HepG2 (cell line): ENCODE data around the gene CD99L2. TPM values are rescaled to one million over a fixed set of nuclear protein-coding genes. Genes with fewer than 3 reads are reported as not detected.

Experiments used
- ATAC-seq: fragments of 200-7000 bp; cut with Tn5 transposase; 3 replicates; pipeline ENCODE4 v1.9.1; 2020; ENCODE audit warnings: mild to moderate bottlenecking, moderate library complexity
- BruUV-seq: library from RNA; stranded (reverse); fragments of 400-500 nt; replicated peaks from 2 replicates; lab custom pipeline; 2021; lab: Mats Ljungman, UMichigan
- CTCF ChIA-PET: fragments of 300-600 bp; formaldehyde crosslinking; extraction: SDS; loops from one replicate; lab custom pipeline; 2021; ENCODE audit warnings: low total read pairs, inconsistent platforms, low intra/inter-chr PET ratio; lab: Yijun Ruan, JAX
- POLR2A ChIA-PET: fragments of 350-600 bp; sonication (Branson Sonifier 250); formaldehyde crosslinking; loops from one replicate; lab custom pipeline; 2020; ENCODE audit warnings: antibody characterized with exemption, inconsistent platforms; lab: Yijun Ruan, JAX
- DNase-seq: peaks from one replicate; pipeline ENCODE4 v3.0.0-alpha.2; 2015; ENCODE audit warnings: low spot score
- FAIRE-seq: peaks from 3 replicates; lab custom pipeline; 2011; peaks lifted over from hg19 to GRCh38; lab: Jason Lieb, UNC
- H2AFZ ChIP-seq: one replicate; pipeline ENCODE4 v1.6.1; 2011; ENCODE audit warnings: low read length, inconsistent platforms
- H3K27ac ChIP-seq: fragments of 300-600 bp; 3 replicates; pipeline ENCODE4 v1.8.0; 2011; ENCODE audit warnings: mixed run types, mild to moderate bottlenecking, mixed read lengths, low read length, inconsistent platforms; ENCODE audit not compliant: insufficient read depth; ENCODE audit errors: extremely low read length
- H3K27me3 ChIP-seq, 2 experiments: fragments of 200-600 bp in 1 of 2; 2 replicates in 1 of 2; 3 replicates in 1 of 2; pipeline versions ENCODE4 v1.6.0 to v1.8.0; 2011; ENCODE audit warnings: low read length in 2 of 2, mild to moderate bottlenecking in 2 of 2, moderate library complexity in 2 of 2, inconsistent platforms in 1 of 2; ENCODE audit not compliant: insufficient read depth in 2 of 2, control insufficient read depth in 1 of 2
- H3K36me3 ChIP-seq, 2 experiments: fragments of 200-600 bp in 1 of 2; replicated peaks in 1 of 2; 2 replicates in 1 of 2; 3 replicates in 1 of 2; pipeline versions ENCODE4 v1.5.1 to v1.8.0; 2011; ENCODE audit warnings: low read length in 2 of 2, inconsistent platforms in 1 of 2; ENCODE audit not compliant: insufficient read depth in 2 of 2, control insufficient read depth in 1 of 2
- H3K4me1 ChIP-seq: 2 replicates; pipeline ENCODE4 v1.5.1; 2012; ENCODE audit warnings: low read length, inconsistent platforms; ENCODE audit not compliant: insufficient read depth
- H3K4me2 ChIP-seq: 2 replicates; pipeline ENCODE4 v1.6.0; 2011; ENCODE audit warnings: low read depth, low read length, inconsistent platforms
- H3K4me3 ChIP-seq, 3 experiments: fragments of 200-600 bp in 1 of 3; sonication (generic), shearing (Covaris generic) in 1 of 3; replicated peaks in 1 of 3; 2 replicates each; pipeline ENCODE4 v1.5.1; 2011 to 2016; ENCODE audit warnings: low read length in 3 of 3, inconsistent platforms in 2 of 3, low read depth in 2 of 3, mild to moderate bottlenecking in 2 of 3, control low read depth in 1 of 3, mixed read lengths in 1 of 3; ENCODE audit not compliant: insufficient read depth in 1 of 3
- H3K79me2 ChIP-seq: one replicate; pipeline ENCODE4 v1.6.1; 2011; ENCODE audit warnings: low read length, inconsistent platforms; ENCODE audit not compliant: insufficient read depth
- H3K9ac ChIP-seq: 2 replicates; pipeline ENCODE4 v1.6.0; 2011; ENCODE audit warnings: mild to moderate bottlenecking, low read depth, low read length, inconsistent platforms; ENCODE audit not compliant: insufficient read depth
- H3K9me3 ChIP-seq: 2 replicates; pipeline ENCODE4 v1.5.1; 2012; ENCODE audit warnings: mild to moderate bottlenecking, low read length
- H4K20me1 ChIP-seq: 2 replicates; pipeline ENCODE4 v1.6.0; 2011; ENCODE audit warnings: inconsistent platforms, mild to moderate bottlenecking, low read length, moderate library complexity; ENCODE audit not compliant: insufficient read depth
- AHDC1 ChIP-seq: sonication (generic); formaldehyde crosslinking; IDR thresholded peaks from 2 replicates; pipeline ENCODE4 v1.5.1; 2020; ENCODE audit warnings: mild to moderate bottlenecking, missing genetic modification reagents, borderline replicate concordance
- NCOA1 ChIP-seq: sonication (generic); formaldehyde crosslinking; IDR thresholded peaks from 2 replicates; pipeline ENCODE4 v1.9.0; 2021; ENCODE audit warnings: missing genetic modification reagents
- ZBTB4 ChIP-seq: sonication (generic); formaldehyde crosslinking; IDR thresholded peaks from 2 replicates; pipeline ENCODE4 v1.4.0; 2020; ENCODE audit warnings: missing genetic modification reagents, mild to moderate bottlenecking, borderline replicate concordance
- ZNF160 ChIP-seq: sonication (generic); formaldehyde crosslinking; IDR thresholded peaks from 2 replicates; pipeline ENCODE4 v1.8.0; 2022; ENCODE audit warnings: mild to moderate bottlenecking, inconsistent platforms, missing genetic modification reagents
- WGBS: methylation state at CpG from one replicate; pipeline ENCODE4 v1.1.6; 2017; ENCODE audit warnings: low lambda C conversion rate; 5-methylcytosine and 5-hydroxymethylcytosine counted together
- in situ Hi-C: cut with HindIII; loops from 2 replicates; pipeline ENCODE4 v1.10.0; 2017; ENCODE audit warnings: low pct_unique_long_range_greater_than_20kb; ENCODE audit not compliant: extremely low pct_ligation_motif_present
- intact Hi-C: fragments of 100-400 bp; cut with micrococcal nuclease; formaldehyde crosslinking; loops from one replicate; pipeline ENCODE4 v1.10.0; 2022; ENCODE audit not compliant: unreplicated experiment
- polyA plus RNA-seq, 8 experiments: library from polyadenylated mRNA; depleted of rRNA in 3 of 8; stranded (reverse) in 7 of 8; unstranded in 1 of 8; fragments of >200 nt; fragmentation: Illumina TruSeq in 4 of 8; extraction: Trizol in 4 of 8; gene quantifications; 2 replicates each; pipeline versions ENCODE4 v1.2.1 to v1.2.3, GENCODE V29; 2011 to 2016; ENCODE audit warnings: low read depth in 4 of 8, missing spikeins in 1 of 8, mixed read lengths in 1 of 8; ENCODE audit not compliant: insufficient read depth in 1 of 8
- total RNA-seq, 5 experiments: library from RNA; depleted of rRNA; stranded (reverse); fragments of >200 nt; fragmentation: Illumina TruSeq; extraction: Trizol; gene quantifications; 2 replicates each; pipeline ENCODE4 v1.2.3, GENCODE V29; 2016; ENCODE audit warnings: low read depth in 1 of 5

CD99L2 gene
- total and polyA plus RNA-seq, 2 of the 13 experiments (the other 11 are each of a cell fraction or from before 2014, with no cell fraction given), result 6.9 to 7.6 TPM

- no peak for TF ChIP-seq AHDC1 (CRISPR knock-in tag)
- TF ChIP-seq NCOA1 (CRISPR knock-in tag), result no peak
Measured at GRCh38 chrX:150857453-150857852, 41.0 kb downstream of the CD99L2 start (continued).

- H3K4me1 ChIP-seq, result no peaks in the 10 kb centered on the region
- no peaks in the 10 kb centered on the region for H4K20me1 ChIP-seq
- H3K27me3 ChIP-seq, result no peaks in the 10 kb centered on the region
- in situ Hi-C loops (no loop called here), intact Hi-C loops (no loop called here)
- ChIA-PET POLR2A (no interaction called here), CTCF (no interaction called here)
- no peaks in the 10 kb centered on the region for H3K79me2 ChIP-seq
- no peak overlapping the region for H2AFZ ChIP-seq
- FAIRE-seq, result no peak
- WGBS, result 82% methylated on average over 1 of the region's 1 CpG
- no TSS peak for BruUV-seq
- H3K9me3 ChIP-seq, result 0 out of 2 replicates have a peak, but pooled peaks cover 5% of the 10 kb centered on the region
- DNase-seq, result no peak
- no peak overlapping the region for H3K4me3 ChIP-seq
- no peak for TF ChIP-seq ZBTB4 (CRISPR knock-in tag)
- 0 out of 2 replicates have a peak, but pooled peaks have one; percentile 65 for TF ChIP-seq ZNF160
- ATAC-seq, result no peak
- no peak overlapping the region for H3K27ac ChIP-seq
- no peaks in the 10 kb centered on the region for H3K36me3 ChIP-seq
- no peak overlapping the region for H3K9ac ChIP-seq
- H3K4me2 ChIP-seq, result no peak overlapping the region
Measured at GRCh38 chrX:150856785-150857184, 41.7 kb downstream of the CD99L2 start.
